H1 (cell line): ENCODE data around the gene CCL1.

Experiments
- BRCA1 ChIP-seq: IDR thresholded peaks from 2 replicates; pipeline ENCODE4 v1.6.1; 2012; ENCODE audit warnings: low read depth, low read length, improper control_type of control experiment
- CEBPB ChIP-seq: IDR thresholded peaks from 2 replicates; pipeline ENCODE4 v1.6.1; 2012; ENCODE audit warnings: low read depth, low read length
- CREB1 ChIP-seq: IDR thresholded peaks from 2 replicates; pipeline ENCODE4 v1.6.1; 2012; ENCODE audit warnings: inconsistent platforms
- CTCF ChIP-seq, 3 experiments: IDR thresholded peaks; 1 replicate in 2 of 3; 2 replicates in 1 of 3; pipeline versions ENCODE4 v1.5.1 to v1.6.1; 2011; ENCODE audit warnings: low read length in 3 of 3, mild to moderate bottlenecking in 3 of 3, inconsistent platforms in 2 of 3, low read depth in 1 of 3, moderate library complexity in 1 of 3; ENCODE audit not compliant: insufficient read depth in 1 of 3; ENCODE audit errors: control extremely low read depth in 1 of 3
- EP300 ChIP-seq, 2 experiments: IDR thresholded peaks; 1 replicate in 1 of 2; 2 replicates in 1 of 2; pipeline ENCODE4 v1.6.1; 2011 to 2012; ENCODE audit warnings: low read depth in 2 of 2, low read length in 2 of 2, mild to moderate bottlenecking in 2 of 2, borderline replicate concordance in 1 of 2, inconsistent platforms in 1 of 2, moderate library complexity in 1 of 2
- JUN ChIP-seq: IDR thresholded peaks from 2 replicates; pipeline ENCODE4 v1.6.1; 2011; ENCODE audit warnings: low read depth, mild to moderate bottlenecking, improper control_type of control experiment, low read length
- KDM1A ChIP-seq: fragments of 200-600, 300-600 bp; sonication (generic); IDR thresholded peaks from 2 replicates; pipeline ENCODE4 v1.7.1; 2016; ENCODE audit warnings: mild to moderate bottlenecking, low read length, borderline replicate concordance
- POLR2A ChIP-seq, 2 experiments: IDR thresholded peaks; 1 replicate in 1 of 2; 2 replicates in 1 of 2; pipeline ENCODE4 v1.6.1; 2011; ENCODE audit warnings: low read depth in 2 of 2, low read length in 2 of 2, mild to moderate bottlenecking in 2 of 2; ENCODE audit errors: control extremely low read depth in 1 of 2
- RBBP5 ChIP-seq: IDR thresholded peaks from 2 replicates; pipeline ENCODE4 v1.7.1; 2012; ENCODE audit warnings: low read depth, mild to moderate bottlenecking, inconsistent platforms, low read length, moderate library complexity, borderline replicate concordance
- SP1 ChIP-seq: IDR thresholded peaks from 2 replicates; pipeline ENCODE4 v1.6.1; 2011; ENCODE audit warnings: low read depth, low read length
- TAF1 ChIP-seq: IDR thresholded peaks from 2 replicates; pipeline ENCODE4 v1.6.1; 2011; ENCODE audit warnings: mild to moderate bottlenecking, low read depth, low read length
- TCF12 ChIP-seq: IDR thresholded peaks from 2 replicates; pipeline ENCODE4 v1.6.1; 2011; ENCODE audit warnings: low read depth, mild to moderate bottlenecking, low read length
- ZNF274 ChIP-seq: IDR thresholded peaks from 2 replicates; pipeline ENCODE4 v1.7.0; 2012; ENCODE audit warnings: low read length, borderline replicate concordance; ENCODE audit errors: extremely low read depth

- TF ChIP-seq CEBPB = no peak
- no peak for TF ChIP-seq POLR2A (IDR thresholded peaks at IDR 0.05; ENCODE audit: control extremely low read depth in 1 of 2, low read depth in 2 of 2, low read length in 2 of 2)
- no peak for TF ChIP-seq CTCF (IDR thresholded peaks at IDR 0.05; ENCODE audit: control extremely low read depth in 1 of 3, insufficient read depth in 1 of 3, low read depth in 1 of 3, low read length in 3 of 3)
- no peak for TF ChIP-seq KDM1A
- TF ChIP-seq SP1 = no peak
- no peak for TF ChIP-seq RBBP5
- no peak for TF ChIP-seq EP300 (IDR thresholded peaks at IDR 0.05; ENCODE audit: borderline replicate concordance in 1 of 2, low read depth in 2 of 2, low read length in 2 of 2)
- TF ChIP-seq BRCA1 = no peak
- TF ChIP-seq CREB1 = no peak
- no peak for TF ChIP-seq TCF12
- no peak for TF ChIP-seq TAF1
- TF ChIP-seq ZNF274 = no peak
- no peak for TF ChIP-seq JUN
These were observed 8.5 kb upstream of the CCL1 start for GRCh38 chr17:34371405-34372100.
